OCI-LY7 (cell line): Measurements from ENCODE around the gene CDK6.

Experiments
- EZH2phosphoT487 ChIP-seq: fragments of 200-600 bp; sonication (generic); IDR thresholded peaks from 2 replicates; pipeline ENCODE4 v1.6.1; 2018; ENCODE audit warnings: low read depth, borderline replicate concordance, mild to moderate bottlenecking, mixed run types, antibody characterized with exemption, low read length, moderate library complexity, mixed read lengths
- TF ChIP-seq, protein P1 (sequence below): fragments of 200-600 bp; sonication (generic); conservative IDR thresholded peaks from 2 replicates; pipeline ENCODE4 v1.5.1; 2014; ENCODE audit warnings: mild to moderate bottlenecking, antibody characterized with exemption, low read length, moderate library complexity, mixed read lengths

DNA sequence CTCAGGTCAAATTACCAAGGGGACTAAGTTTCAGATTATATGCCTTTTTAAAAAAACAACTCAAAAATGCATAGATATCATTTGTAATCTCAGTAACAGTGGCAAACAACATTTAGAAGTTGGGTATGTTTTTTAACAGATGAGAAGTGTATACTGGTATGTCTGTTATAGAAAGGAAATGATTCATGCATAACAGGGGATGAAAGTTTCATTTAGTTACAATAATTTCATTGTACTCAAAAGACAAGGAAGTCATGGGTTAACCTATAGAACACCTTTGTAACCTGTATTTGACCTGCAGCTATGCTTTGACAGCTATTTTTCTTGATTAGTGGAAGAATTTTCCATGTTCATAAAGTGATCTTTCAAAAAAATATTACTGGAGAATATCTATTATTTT, 210.8 kb downstream of the CDK6 start:
- no peak for TF ChIP-seq EZH2phosphoT487
- TF ChIP-seq, protein P1, sequence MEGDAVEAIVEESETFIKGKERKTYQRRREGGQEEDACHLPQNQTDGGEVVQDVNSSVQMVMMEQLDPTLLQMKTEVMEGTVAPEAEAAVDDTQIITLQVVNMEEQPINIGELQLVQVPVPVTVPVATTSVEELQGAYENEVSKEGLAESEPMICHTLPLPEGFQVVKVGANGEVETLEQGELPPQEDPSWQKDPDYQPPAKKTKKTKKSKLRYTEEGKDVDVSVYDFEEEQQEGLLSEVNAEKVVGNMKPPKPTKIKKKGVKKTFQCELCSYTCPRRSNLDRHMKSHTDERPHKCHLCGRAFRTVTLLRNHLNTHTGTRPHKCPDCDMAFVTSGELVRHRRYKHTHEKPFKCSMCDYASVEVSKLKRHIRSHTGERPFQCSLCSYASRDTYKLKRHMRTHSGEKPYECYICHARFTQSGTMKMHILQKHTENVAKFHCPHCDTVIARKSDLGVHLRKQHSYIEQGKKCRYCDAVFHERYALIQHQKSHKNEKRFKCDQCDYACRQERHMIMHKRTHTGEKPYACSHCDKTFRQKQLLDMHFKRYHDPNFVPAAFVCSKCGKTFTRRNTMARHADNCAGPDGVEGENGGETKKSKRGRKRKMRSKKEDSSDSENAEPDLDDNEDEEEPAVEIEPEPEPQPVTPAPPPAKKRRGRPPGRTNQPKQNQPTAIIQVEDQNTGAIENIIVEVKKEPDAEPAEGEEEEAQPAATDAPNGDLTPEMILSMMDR: no peak
